BJ (cell line): ENCODE data around the gene UGT1A9. TPM values are rescaled to one million over a fixed set of nuclear protein-coding genes. Genes with fewer than 3 reads are reported as not detected.

Experiments
- polyA plus RNA-seq: library from polyadenylated mRNA; depleted of rRNA; stranded (reverse); fragments of >200 nt; gene quantifications from 2 replicates; pipeline ENCODE4 v1.2.3, GENCODE V29; 2011; rRNA removed

The UGT1A9 gene
- polyA plus RNA-seq, 1 experiment, result not detected

Other genes with a start within 250 kb of the UGT1A9 start
- gene USP40, start 105.1 kb upstream of the UGT1A9 start, polyA plus RNA-seq, result 29.1 and 48.9 TPM in 2 replicates
- gene UGT1A8, start 54.3 kb upstream of the UGT1A9 start, polyA plus RNA-seq, result not detected in 2 replicates
- gene UGT1A10, start 35.5 kb upstream of the UGT1A9 start, polyA plus RNA-seq, result not detected in 2 replicates
- gene UGT1A7, start 10.0 kb downstream of the UGT1A9 start, polyA plus RNA-seq, result not detected in 2 replicates
- 0.11 TPM in 1 of 2 replicates, not detected in the other for gene UGT1A6, start 21.0 kb downstream of the UGT1A9 start, polyA plus RNA-seq
- not detected in 2 replicates for gene UGT1A5, start 41.0 kb downstream of the UGT1A9 start, polyA plus RNA-seq
- not detected in 2 replicates for gene UGT1A4, start 46.8 kb downstream of the UGT1A9 start, polyA plus RNA-seq
- not detected in 2 replicates for gene UGT1A3, start 57.1 kb downstream of the UGT1A9 start, polyA plus RNA-seq
- gene UGT1A1, start 88.4 kb downstream of the UGT1A9 start, polyA plus RNA-seq, result not detected in 2 replicates
- not detected in 2 replicates for gene MROH2A, start 106.4 kb downstream of the UGT1A9 start, polyA plus RNA-seq
- gene HJURP, start 182.6 kb downstream of the UGT1A9 start, polyA plus RNA-seq, result 30.5 and 46.2 TPM in 2 replicates
- gene TRPM8, start 245.5 kb downstream of the UGT1A9 start, polyA plus RNA-seq, result not detected in 2 replicates